Suprapubic skin (tissue), 4 donors: ENCODE measurements around the gene DNAH10. TPM values are rescaled to one million over a fixed set of nuclear protein-coding genes. Genes with fewer than 3 reads are reported as not detected.

Source experiments
- DNase-seq, 2 donors: peaks; one replicate each; pipeline ENCODE4 v3.0.0-alpha.2; 2019; ENCODE audit warnings: low spot score in 2 of 2
- H3K27ac ChIP-seq: fragments of 200-600 bp; sonication (generic); one replicate; pipeline ENCODE4 v1.5.1; 2019
- H3K27me3 ChIP-seq: fragments of 200-600 bp; sonication (generic); one replicate; pipeline ENCODE4 v1.5.1; 2019
- H3K36me3 ChIP-seq: fragments of 200-600 bp; sonication (generic); one replicate; pipeline ENCODE4 v1.5.1; 2019
- H3K4me1 ChIP-seq: fragments of 200-600 bp; sonication (generic); one replicate; pipeline ENCODE4 v1.5.1; 2019
- H3K4me3 ChIP-seq: fragments of 200-600 bp; sonication (generic); one replicate; pipeline ENCODE4 v1.5.1; 2019; ENCODE audit warnings: mild to moderate bottlenecking
- H3K9me3 ChIP-seq: fragments of 200-600 bp; sonication (generic); one replicate; pipeline ENCODE4 v1.5.1; 2019
- CTCF ChIP-seq, 2 donors: fragments of 200-600 bp in 1 of 2; fragments of 450-650 bp in 1 of 2; sonication (generic) in 1 of 2; IDR thresholded peaks; one replicate each; pipeline ENCODE4 v1.5.1; 2016 to 2019; ENCODE audit warnings: antibody characterized with exemption in 2 of 2, mild to moderate bottlenecking in 1 of 2, moderate library complexity in 1 of 2
- EP300 ChIP-seq: sonication (generic); formaldehyde crosslinking; IDR thresholded peaks from one replicate; pipeline ENCODE4 v1.6.1; 2017; ENCODE audit warnings: antibody characterized with exemption
- POLR2A ChIP-seq, 2 donors: fragments of 450-650 bp; IDR thresholded peaks; one replicate each; pipeline ENCODE4 v1.6.1; 2017; ENCODE audit warnings: antibody characterized with exemption in 2 of 2, mild to moderate bottlenecking in 2 of 2, moderate library complexity in 2 of 2
- POLR2AphosphoS5 ChIP-seq, 3 donors: sonication (generic); formaldehyde crosslinking; IDR thresholded peaks; one replicate each; pipeline ENCODE4 v1.6.1; 2017; ENCODE audit warnings: antibody characterized with exemption in 3 of 3
- WGBS: methylation state at CpG from one replicate; pipeline ENCODE4 v1.1.5; 2018; 5-methylcytosine and 5-hydroxymethylcytosine counted together
- total RNA-seq, 4 donors: library from RNA; depleted of rRNA; stranded (reverse); fragments of >200 nt; gene quantifications; one replicate each; pipeline ENCODE4 v1.1.0, GENCODE V29; 2016

DNAH10 gene
- total RNA-seq, 4 donors from 2014 or later: 0.13 to 1.2 (median 0.19) TPM; not detected in 1

- H3K4me3 ChIP-seq: no peak overlapping the region
- 80% methylated on average over 2 of the region's 2 CpGs for WGBS
- peaks cover 87% of the 10 kb centered on the region for H3K36me3 ChIP-seq
- TF ChIP-seq POLR2A (IDR thresholded peaks at IDR 0.05) (no peak), CTCF (IDR thresholded peaks at IDR 0.05) (no peak), EP300 (no peak), POLR2AphosphoS5 (IDR thresholded peaks at IDR 0.05) (no peak)
- no peak for DNase-seq
- H3K27ac ChIP-seq: no peak overlapping the region
- H3K4me1 ChIP-seq: no peaks in the 10 kb centered on the region
- no peaks in the 10 kb centered on the region for H3K9me3 ChIP-seq
- H3K27me3 ChIP-seq: no peaks in the 10 kb centered on the region
Measured at GRCh38 chr12:123726244-123726643, 35.9 kb upstream of the DNAH10 start.

GRCh38 chr12:123726962-123727361 lies 35.1 kb upstream of the DNAH10 start:
- H3K36me3 ChIP-seq: peaks cover 85% of the 10 kb centered on the region
- WGBS: 86% methylated on average over 2 of the region's 2 CpGs
- no peak overlapping the region for H3K4me3 ChIP-seq
- DNase-seq: no peak
- H3K27me3 ChIP-seq: no peaks in the 10 kb centered on the region
- H3K27ac ChIP-seq: no peak overlapping the region
- no peak for TF ChIP-seq CTCF (IDR thresholded peaks at IDR 0.05)
- no peak for TF ChIP-seq POLR2A (IDR thresholded peaks at IDR 0.05)
- TF ChIP-seq EP300: no peak
- no peak for TF ChIP-seq POLR2AphosphoS5 (IDR thresholded peaks at IDR 0.05)
- H3K9me3 ChIP-seq: no peaks in the 10 kb centered on the region
- H3K4me1 ChIP-seq: no peaks in the 10 kb centered on the region

GRCh38 chr12:123727878-123728277 lies 34.2 kb upstream of the DNAH10 start:
- Histone ChIP-seq H3K4me1 (no peaks in the 10 kb centered on the region), H3K27ac (no peak overlapping the region), H3K27me3 (no peaks in the 10 kb centered on the region), H3K36me3 (peaks cover 85% of the 10 kb centered on the region), H3K4me3 (no peak overlapping the region), H3K9me3 (no peaks in the 10 kb centered on the region)
- WGBS: 86% methylated on average over 3 of the region's 3 CpGs
- TF ChIP-seq EP300: no peak
- no peak for TF ChIP-seq POLR2A (IDR thresholded peaks at IDR 0.05)
- no peak for TF ChIP-seq POLR2AphosphoS5 (IDR thresholded peaks at IDR 0.05)
- TF ChIP-seq CTCF (IDR thresholded peaks at IDR 0.05): no peak
- DNase-seq: no peak

- DNase-seq: no peak
- Histone ChIP-seq H3K9me3 (no peaks in the 10 kb centered on the region), H3K4me1 (no peaks in the 10 kb centered on the region), H3K4me3 (no peak overlapping the region), H3K36me3 (peaks cover 87% of the 10 kb centered on the region), H3K27ac (no peak overlapping the region), H3K27me3 (no peaks in the 10 kb centered on the region)
- WGBS: 97% methylated on average over 2 of the region's 2 CpGs
- TF ChIP-seq POLR2A (IDR thresholded peaks at IDR 0.05) (no peak), CTCF (IDR thresholded peaks at IDR 0.05) (no peak), POLR2AphosphoS5 (IDR thresholded peaks at IDR 0.05) (no peak), EP300 (no peak)
Measured at GRCh38 chr12:123731596-123731995, 30.5 kb upstream of the DNAH10 start.

- Histone ChIP-seq H3K9me3 (no peaks in the 10 kb centered on the region), H3K4me3 (no peak overlapping the region), H3K27me3 (no peaks in the 10 kb centered on the region), H3K36me3 (peaks cover 87% of the 10 kb centered on the region), H3K27ac (no peak overlapping the region), H3K4me1 (no peaks in the 10 kb centered on the region)
- WGBS: 93% methylated on average over 12 of the region's 12 CpGs
- no peak for DNase-seq
- no peak for TF ChIP-seq POLR2AphosphoS5 (IDR thresholded peaks at IDR 0.05)
Measured at GRCh38 chr12:123732251-123732650, 29.9 kb upstream of the DNAH10 start.

- Histone ChIP-seq H3K9me3 (no peaks in the 10 kb centered on the region), H3K4me1 (no peaks in the 10 kb centered on the region), H3K36me3 (peaks cover 87% of the 10 kb centered on the region), H3K27me3 (no peaks in the 10 kb centered on the region), H3K4me3 (no peak overlapping the region), H3K27ac (no peak overlapping the region)
- TF ChIP-seq POLR2AphosphoS5 (IDR thresholded peaks at IDR 0.05) (no peak), CTCF (IDR thresholded peaks at IDR 0.05) (no peak), EP300 (no peak), POLR2A (IDR thresholded peaks at IDR 0.05) (no peak)
- 83% methylated on average over 10 of the region's 10 CpGs for WGBS
- DNase-seq: no peak
Measured at GRCh38 chr12:123733229-123733628, 28.9 kb upstream of the DNAH10 start.
